Activated T-cell treated with anti-CD3 and anti-CD28 coated beads, Interleukin-2, amount 50 U/mL, for 72 hours (primary cell): ENCODE measurements around the gene TLL2. TPM values are rescaled to one million over a fixed set of nuclear protein-coding genes. Genes with fewer than 3 reads are reported as not detected.

Experiments
- ATAC-seq, 2 donors: fragments of 150-1000 bp; cut with Tn5 transposase; replicated peaks in 1 of 2; 2 replicates each; pipeline ENCODE4 v1.10.0; 2021; ENCODE audit warnings: moderate library complexity in 2 of 2, mild to moderate bottlenecking in 1 of 2
- DNase-seq, 2 donors: peaks; one replicate each; pipeline ENCODE4 v3.0.0; 2021 to 2022; ENCODE audit warnings: mixed read lengths in 1 of 2
- H3K27ac Mint-ChIP-seq: one replicate; pipeline ENCODE4 v1.8.0; 2022; ENCODE audit warnings: mild to moderate bottlenecking, moderate library complexity, mixed read lengths
- H3K27me3 Mint-ChIP-seq: one replicate; pipeline ENCODE4 v1.8.0; 2022; ENCODE audit warnings: low read depth, mixed read lengths
- H3K36me3 Mint-ChIP-seq, 2 donors: one replicate each; pipeline ENCODE4 v1.8.0; 2022; ENCODE audit warnings: mixed read lengths in 2 of 2, mild to moderate bottlenecking in 1 of 2; ENCODE audit not compliant: insufficient read depth in 2 of 2
- H3K4me1 Mint-ChIP-seq: one replicate; pipeline ENCODE4 v1.8.0; 2022; ENCODE audit warnings: low read depth, mixed read lengths
- H3K4me3 Mint-ChIP-seq, 2 donors: one replicate each; pipeline ENCODE4 v1.8.0; 2022; ENCODE audit warnings: mild to moderate bottlenecking in 2 of 2, mixed read lengths in 2 of 2, moderate library complexity in 2 of 2
- H3K9me3 Mint-ChIP-seq, 2 donors: one replicate each; pipeline ENCODE4 v1.8.0; 2022; ENCODE audit warnings: mixed read lengths in 2 of 2
- total RNA-seq, 2 donors: library from RNA; stranded (reverse); gene quantifications; one replicate each; pipeline ENCODE4 v1.2.3, GENCODE V29; 2022

TLL2 gene
- total RNA-seq, 2 donors from 2014 or later: 0.09 TPM; not detected in 1

- Mint-ChIP-seq H3K9me3 (no peaks in the 10 kb centered on the region), H3K36me3 (no peaks in the 10 kb centered on the region), H3K4me3 (no peak overlapping the region), H3K4me1 (no peaks in the 10 kb centered on the region), H3K27me3 (peaks cover 51% of the 10 kb centered on the region), H3K27ac (no peak overlapping the region)
- no peak for ATAC-seq
- no peak for DNase-seq
These were observed 111.1 kb downstream of the TLL2 start for GRCh38 chr10:96402417-96403305.

DNA sequence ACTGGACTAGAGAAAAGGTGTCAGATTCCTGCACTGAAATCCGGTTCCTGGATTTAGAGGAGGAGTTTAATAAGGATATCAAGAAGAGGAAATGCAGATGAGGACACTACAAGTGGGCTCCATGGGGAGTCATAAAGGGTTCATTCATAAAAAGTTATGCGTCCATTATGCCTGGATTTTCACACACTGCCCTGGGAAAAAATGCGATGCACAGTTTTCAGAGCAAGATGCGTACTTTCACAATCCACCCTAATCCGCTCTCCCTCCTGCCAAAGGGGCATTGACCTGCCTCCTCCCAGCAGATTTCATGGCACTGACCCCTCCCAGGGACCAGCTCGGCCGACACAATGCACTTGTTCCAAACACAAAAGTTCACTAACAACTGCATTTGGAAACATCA lies 112.7 kb downstream of the TLL2 start:
- no peaks in the 10 kb centered on the region for H3K4me1 Mint-ChIP-seq
- H3K9me3 Mint-ChIP-seq: no peaks in the 10 kb centered on the region
- H3K27me3 Mint-ChIP-seq: peaks cover 37% of the 10 kb centered on the region
- DNase-seq (no peak), ATAC-seq (no peak)
- H3K4me3 Mint-ChIP-seq: no peak overlapping the region
- H3K36me3 Mint-ChIP-seq: no peaks in the 10 kb centered on the region
- H3K27ac Mint-ChIP-seq: no peak overlapping the region

DNA sequence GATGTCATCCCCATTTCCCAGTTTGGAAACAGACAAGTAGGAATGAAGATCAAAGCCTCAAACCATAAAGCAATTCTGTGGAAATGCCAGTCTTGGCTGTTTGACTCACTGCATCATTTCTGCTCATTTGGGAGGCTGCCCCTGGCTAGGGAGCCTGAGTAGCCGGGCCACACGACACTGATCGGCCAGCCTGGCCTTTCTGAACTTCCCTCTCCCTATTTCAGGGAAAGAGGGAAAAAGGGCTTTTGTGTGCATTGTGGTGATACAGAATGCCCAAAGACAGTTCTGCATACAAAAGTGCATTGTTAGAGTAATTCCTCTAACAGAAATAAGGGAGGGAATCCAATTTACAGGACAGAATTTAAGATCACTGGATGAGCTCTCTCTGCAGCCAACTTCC lies 113.3 kb downstream of the TLL2 start:
- ATAC-seq (no peak), DNase-seq (no peak)
- Mint-ChIP-seq H3K4me1 (no peaks in the 10 kb centered on the region), H3K9me3 (no peaks in the 10 kb centered on the region), H3K4me3 (no peak overlapping the region), H3K36me3 (no peaks in the 10 kb centered on the region), H3K27me3 (peaks cover 41% of the 10 kb centered on the region), H3K27ac (no peak overlapping the region)

- H3K9me3 Mint-ChIP-seq: no peaks in the 10 kb centered on the region
- no peak overlapping the region for H3K4me3 Mint-ChIP-seq
- DNase-seq (no peak), ATAC-seq (no peak)
- no peaks in the 10 kb centered on the region for H3K36me3 Mint-ChIP-seq
- H3K27me3 Mint-ChIP-seq: peaks cover 39% of the 10 kb centered on the region
- H3K27ac Mint-ChIP-seq: no peak overlapping the region
- no peaks in the 10 kb centered on the region for H3K4me1 Mint-ChIP-seq
These were observed 115.8 kb downstream of the TLL2 start for GRCh38 chr10:96397902-96398301.

DNA sequence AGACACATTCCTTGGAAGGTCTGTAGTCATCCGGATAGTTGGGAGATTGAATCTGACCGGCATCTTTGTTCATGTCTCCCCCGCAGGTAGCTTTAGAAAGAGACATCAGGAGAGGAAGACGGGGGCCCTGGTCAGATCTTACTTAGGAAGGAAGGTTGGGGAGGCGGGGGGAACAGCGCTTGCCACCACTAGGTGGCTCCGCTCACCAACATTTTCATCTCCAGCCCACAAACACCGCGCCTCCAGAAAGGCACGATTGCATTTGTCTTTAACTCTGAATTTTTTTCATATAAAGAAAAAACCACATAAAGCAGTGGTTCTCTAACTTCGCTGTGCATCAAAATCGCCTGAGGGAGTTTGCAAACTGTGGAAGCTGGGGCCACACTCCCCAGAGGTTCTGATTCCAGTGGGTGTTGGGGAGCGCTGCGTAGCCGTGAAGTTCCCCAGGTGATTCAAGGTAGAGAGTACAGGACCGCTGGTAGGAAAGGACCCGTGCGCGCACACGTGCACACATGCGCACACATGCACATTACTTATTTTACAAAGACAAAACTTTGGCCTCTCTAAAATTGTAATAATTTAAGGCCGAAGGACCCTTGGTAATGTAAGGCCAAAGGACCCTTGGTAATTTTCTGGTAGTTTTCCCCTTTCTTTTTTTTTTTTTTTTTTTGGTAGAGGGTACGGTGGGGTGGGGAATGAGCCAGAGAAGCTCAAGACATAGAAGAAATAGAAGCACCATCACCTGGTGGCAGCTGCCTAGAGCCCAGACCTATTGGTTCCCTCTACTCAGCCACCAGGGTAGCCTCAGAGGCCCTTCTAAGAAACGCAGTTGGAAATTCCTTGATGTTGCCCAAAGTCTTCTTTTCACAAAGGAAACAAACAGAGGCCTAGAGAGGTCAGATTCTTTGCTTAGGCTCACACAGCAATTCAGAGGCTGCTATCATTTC lies 117.5 kb downstream of the TLL2 start:
- Mint-ChIP-seq H3K27ac (no peak overlapping the region), H3K4me3 (peak overlapping the region in 1 of 2 donors; percentile 34), H3K4me1 (no peaks in the 10 kb centered on the region), H3K36me3 (no peaks in the 10 kb centered on the region), H3K9me3 (no peaks in the 10 kb centered on the region), H3K27me3 (peaks cover 28% of the 10 kb centered on the region)
- ATAC-seq (peak; percentile 82 to 83), DNase-seq (peak; percentile 58 to 61)

DNA sequence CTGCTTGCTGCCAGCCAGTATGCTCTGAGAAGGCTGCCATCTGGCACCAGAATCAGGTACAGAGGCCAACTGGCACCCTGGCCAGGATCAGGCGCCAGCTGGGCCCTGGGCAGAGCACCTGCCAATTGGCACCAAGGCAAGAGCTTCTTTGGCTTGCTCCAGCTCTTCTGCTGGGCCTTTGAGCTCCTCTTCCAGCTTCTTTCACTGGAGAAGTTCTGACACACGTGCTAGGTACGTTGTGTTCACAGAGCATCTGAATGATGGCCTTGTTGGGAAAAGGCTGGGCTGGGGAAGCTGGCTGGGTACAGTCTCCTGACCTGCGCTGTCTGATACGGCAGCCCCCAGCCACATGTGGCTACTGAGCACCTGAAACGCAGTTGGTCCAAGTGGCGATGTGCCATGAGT lies 123.3 kb downstream of the TLL2 start:
- Mint-ChIP-seq H3K4me3 (no peak overlapping the region), H3K27ac (no peak overlapping the region), H3K27me3 (peaks cover 6% of the 10 kb centered on the region), H3K9me3 (no peaks in the 10 kb centered on the region), H3K36me3 (no peaks in the 10 kb centered on the region), H3K4me1 (no peaks in the 10 kb centered on the region)
- ATAC-seq (no peak), DNase-seq (no peak)

DNA sequence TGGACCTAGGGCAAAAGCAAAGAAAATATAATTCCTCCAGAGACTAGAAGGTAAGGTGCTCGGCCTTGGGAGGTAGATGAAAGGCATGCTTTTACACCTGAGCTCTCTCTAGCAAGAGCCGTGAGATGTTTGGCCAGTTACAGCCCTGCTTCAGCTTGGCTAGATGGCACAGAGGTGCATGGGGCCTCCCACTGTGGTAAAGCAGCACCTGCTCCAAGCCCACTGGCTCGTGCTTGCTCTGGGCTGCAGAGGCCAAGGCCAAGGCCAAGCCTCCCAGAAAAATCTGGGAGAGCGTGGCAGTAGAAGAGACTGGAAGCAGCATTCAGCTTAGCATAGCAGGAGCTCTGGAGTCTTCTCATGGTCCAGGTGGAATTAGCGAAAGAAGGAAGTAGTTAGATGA lies 123.9 kb downstream of the TLL2 start:
- H3K4me1 Mint-ChIP-seq: no peaks in the 10 kb centered on the region
- no peak overlapping the region for H3K4me3 Mint-ChIP-seq
- DNase-seq: no peak
- H3K27me3 Mint-ChIP-seq: peaks cover 6% of the 10 kb centered on the region
- no peaks in the 10 kb centered on the region for H3K9me3 Mint-ChIP-seq
- no peaks in the 10 kb centered on the region for H3K36me3 Mint-ChIP-seq
- no peak overlapping the region for H3K27ac Mint-ChIP-seq
- ATAC-seq: no peak

DNA sequence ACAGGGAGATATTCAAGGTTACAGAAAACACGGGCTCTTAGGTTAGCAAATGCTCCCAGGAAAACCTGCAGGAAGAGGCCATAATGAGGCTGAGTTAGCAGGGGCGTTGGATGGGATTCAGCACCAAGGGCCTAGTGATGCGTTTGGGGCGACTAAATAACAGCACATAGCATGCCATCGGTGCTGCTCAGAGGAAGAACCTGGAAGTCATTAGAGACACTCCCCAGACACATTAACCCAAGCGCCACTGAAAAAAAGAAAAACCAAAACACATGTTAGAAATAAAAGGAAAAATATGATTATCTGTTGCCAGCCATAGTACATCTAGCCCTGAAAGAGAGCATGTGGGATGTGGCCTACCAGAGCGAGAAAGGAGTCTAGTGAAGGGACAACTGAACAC lies 126.1 kb downstream of the TLL2 start:
- Mint-ChIP-seq H3K9me3 (no peaks in the 10 kb centered on the region), H3K36me3 (no peaks in the 10 kb centered on the region), H3K4me3 (no peak overlapping the region), H3K4me1 (no peaks in the 10 kb centered on the region), H3K27me3 (no peaks in the 10 kb centered on the region), H3K27ac (no peak overlapping the region)
- ATAC-seq (no peak), DNase-seq (no peak)

GRCh38 chr10:96387161-96387560 lies 126.6 kb downstream of the TLL2 start:
- no peak for ATAC-seq
- Mint-ChIP-seq H3K4me1 (no peaks in the 10 kb centered on the region), H3K9me3 (no peaks in the 10 kb centered on the region), H3K36me3 (no peaks in the 10 kb centered on the region), H3K4me3 (no peak overlapping the region), H3K27me3 (no peaks in the 10 kb centered on the region), H3K27ac (no peak overlapping the region)
- no peak for DNase-seq

DNA sequence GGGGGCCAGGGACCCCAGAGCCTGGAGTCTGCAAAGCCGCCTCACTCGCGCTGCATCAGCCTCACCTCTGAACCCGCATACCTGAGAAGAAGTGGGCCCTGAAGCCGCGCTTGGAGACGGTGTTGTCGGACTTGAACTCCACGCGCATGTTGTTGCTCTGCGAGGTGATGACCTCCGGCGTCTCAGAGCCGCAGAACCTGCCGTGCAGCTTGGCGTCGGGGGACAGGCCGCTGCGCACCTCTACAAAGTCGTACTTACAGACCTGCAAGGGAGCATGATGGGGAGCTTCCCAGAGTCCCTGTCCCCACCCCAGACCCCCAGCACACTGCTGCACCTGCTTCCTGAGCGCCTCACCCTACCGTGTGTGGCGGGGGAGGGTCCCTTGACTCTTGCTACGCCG lies 129.2 kb downstream of the TLL2 start:
- no peaks in the 10 kb centered on the region for H3K36me3 Mint-ChIP-seq
- ATAC-seq: no peak
- H3K4me3 Mint-ChIP-seq: no peak overlapping the region
- H3K4me1 Mint-ChIP-seq: no peaks in the 10 kb centered on the region
- H3K27ac Mint-ChIP-seq: no peak overlapping the region
- no peaks in the 10 kb centered on the region for H3K9me3 Mint-ChIP-seq
- no peak for DNase-seq
- no peaks in the 10 kb centered on the region for H3K27me3 Mint-ChIP-seq

DNA sequence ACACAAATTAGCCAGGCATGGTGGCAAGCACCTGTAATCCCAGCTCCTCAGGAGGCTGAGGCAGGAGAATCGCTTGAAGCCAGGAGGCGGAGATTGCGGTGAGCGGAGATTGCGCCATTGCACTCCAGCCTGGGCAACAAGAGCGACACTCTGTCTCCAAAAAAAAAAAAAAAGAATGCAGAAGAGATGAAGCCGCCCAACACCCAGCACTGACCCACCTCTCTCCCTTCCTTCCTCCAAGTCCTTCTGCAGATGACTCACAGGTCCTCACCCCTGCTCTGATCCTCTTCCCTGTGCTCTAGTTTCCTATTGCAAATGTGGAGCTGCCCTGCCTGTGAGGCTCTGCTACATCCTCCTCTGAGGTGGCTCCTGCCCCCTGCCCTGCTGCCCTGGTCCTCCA lies 132.9 kb downstream of the TLL2 start:
- Mint-ChIP-seq H3K9me3 (no peaks in the 10 kb centered on the region), H3K4me3 (no peak overlapping the region), H3K36me3 (no peaks in the 10 kb centered on the region), H3K27me3 (no peaks in the 10 kb centered on the region), H3K4me1 (peaks cover under 1% of the 10 kb centered on the region), H3K27ac (no peak overlapping the region)
- no peak for DNase-seq
- ATAC-seq: no peak

- Mint-ChIP-seq H3K4me1 (peaks cover 5% of the 10 kb centered on the region), H3K27ac (no peak overlapping the region), H3K9me3 (no peaks in the 10 kb centered on the region), H3K27me3 (no peaks in the 10 kb centered on the region), H3K36me3 (no peaks in the 10 kb centered on the region), H3K4me3 (no peak overlapping the region)
- ATAC-seq: no peak
- no peak for DNase-seq
These were observed 134.0 kb downstream of the TLL2 start for GRCh38 chr10:96379758-96380157.

GRCh38 chr10:96378741-96379140 lies 135.0 kb downstream of the TLL2 start:
- Mint-ChIP-seq H3K27ac (no peak overlapping the region), H3K4me3 (no peak overlapping the region), H3K9me3 (no peaks in the 10 kb centered on the region), H3K4me1 (peaks cover 5% of the 10 kb centered on the region), H3K27me3 (peaks cover 5% of the 10 kb centered on the region), H3K36me3 (no peaks in the 10 kb centered on the region)
- no peak for DNase-seq
- ATAC-seq: no peak
